Kidney (tissue), 22 donors: ENCODE data around the gene DNAH6. TPM values are rescaled to one million over a fixed set of nuclear protein-coding genes. Genes with fewer than 3 reads are reported as not detected.
"Not testable (repeated sequence)": the region's sequence is repeated elsewhere in the genome, so short reads cannot be mapped to it uniquely, and the experiment has no call there.

Source experiments
- DNase-seq, 5 donors: peaks; one replicate each; pipeline ENCODE4 v3.0.0-alpha.2; 2013 to 2020
- FAIRE-seq: peaks from 2 replicates; lab custom pipeline; 2012; peaks lifted over from hg19 to GRCh38; lab: Jason Lieb, UNC
- H3K27ac ChIP-seq, 2 donors: one replicate each; pipeline ENCODE4 v1.7.0; 2013; ENCODE audit warnings: low read depth in 2 of 2, low read length in 2 of 2, inconsistent platforms in 1 of 2
- H3K27me3 ChIP-seq: one replicate; pipeline ENCODE4 v1.7.1; 2013; ENCODE audit warnings: low read length, inconsistent platforms; ENCODE audit not compliant: control insufficient read depth, insufficient read depth
- H3K36me3 ChIP-seq, 3 donors: one replicate each; pipeline versions ENCODE4 v1.7.0 to v1.7.1; 2013; ENCODE audit warnings: low read length in 3 of 3, control low read depth in 1 of 3, inconsistent platforms in 1 of 3; ENCODE audit not compliant: insufficient read depth in 3 of 3, control insufficient read depth in 2 of 3
- H3K4me1 ChIP-seq, 3 donors: one replicate each; pipeline versions ENCODE4 v1.7.0 to v1.7.1; 2013; ENCODE audit warnings: low read length in 3 of 3, inconsistent platforms in 1 of 3, low read depth in 1 of 3; ENCODE audit not compliant: control insufficient read depth in 2 of 3, insufficient read depth in 2 of 3
- H3K4me3 ChIP-seq, 3 donors: one replicate each; pipeline versions ENCODE4 v1.7.0 to v1.8.1; 2013; ENCODE audit warnings: low read length in 3 of 3, control low read depth in 1 of 3, inconsistent platforms in 1 of 3
- H3K9ac ChIP-seq, 3 donors: one replicate each; pipeline versions ENCODE4 v1.7.0 to v1.7.1; 2013; ENCODE audit warnings: low read length in 3 of 3, control low read depth in 1 of 3, inconsistent platforms in 1 of 3
- H3K9me3 ChIP-seq, 3 donors: one replicate each; pipeline versions ENCODE4 v1.7.0 to v1.7.1; 2013; ENCODE audit warnings: low read length in 3 of 3, control low read depth in 1 of 3, inconsistent platforms in 1 of 3; ENCODE audit not compliant: control insufficient read depth in 2 of 3, insufficient read depth in 1 of 3
- CTCF ChIP-seq: IDR thresholded peaks from 3 replicates; pipeline ENCODE4 v1.5.1; 2012; ENCODE audit warnings: mild to moderate bottlenecking, moderate library complexity, borderline replicate concordance; ENCODE audit not compliant: insufficient read depth; ENCODE audit errors: extremely low read depth
- intact Hi-C: fragments of 100-400 bp; cut with DNase I; formaldehyde crosslinking; loops from one replicate; pipeline ENCODE4 v1.11.1; 2022
- long read RNA-seq, 10 donors: library from polyadenylated mRNA in 1 of 10; unstranded in 1 of 10; transcript quantifications; one replicate each; pipeline ENCODE4 v2.0.0 and lab custom pipeline, GENCODE V29; 2021 to 2026
- polyA plus RNA-seq: library from polyadenylated mRNA; stranded (reverse); fragments of 350-450 nt; fragmentation: Illumina TruSeq; extraction: RNeasy Lipid Tissue Mini Kit (QIAGEN cat#74804); gene quantifications from one replicate; pipeline ENCODE4 v1.2.3, GENCODE V29; 2014; ENCODE audit warnings: low read depth, low replicate concordance; ENCODE audit not compliant: insufficient read depth
- total RNA-seq: library from RNA; stranded (reverse); fragmentation: NEBNext Ultra II Directional; extraction: Animal tissue kit (Norgen Biotek cat#: 25700); gene quantifications from one replicate; pipeline ENCODE4 v1.2.1, GENCODE V29; 2021
- donor health status: control.
- donor health status: control.
- donor health status: control.
- donor health status: control.
- donor health status: control.
- donor health status: DM: yes; HTN: yes; CAD: no.
- donor health status: Normal renal cell carcinoma (clear cell type).

The DNAH6 gene
- total RNA-seq (4.6 TPM), polyA plus RNA-seq (0.34 TPM)
- long read RNA-seq, donor 1: 0 reads
- long read RNA-seq, donor 2: 0 reads
- long read RNA-seq, donor 3: 0 reads
- long read RNA-seq, donor 4: 0 reads
- long read RNA-seq, donor 5: 0 reads
- long read RNA-seq, donor 6: 0 reads
- long read RNA-seq, donor 7: 0 reads
- long read RNA-seq, donor 8: 0 reads
- long read RNA-seq, donor 9: 0 reads
- long read RNA-seq, donor 10: 0 reads

GRCh38 chr2:84516234-84516986 lies at the start of gene DNAH6:
TSS of gene DNAH6 (plus strand) at chr2:84516498. CDS start at chr2:84517827, 1,329 bp downstream.
- Histone ChIP-seq H3K4me1 (peaks cover 0 to 4% (median 0%) of the 10 kb centered on the region in 3 donors), H3K36me3 (no peaks in the 10 kb centered on the region), H3K27ac (no peak within 1 kb of the TSS), H3K9ac (peak within 1 kb of the TSS in 2 of 3 donors; percentile 41 to 79), H3K9me3 (no peaks in the 10 kb centered on the region), H3K4me3 (peak within 1 kb of the TSS; percentile 61 to 87 (median 76)), H3K27me3 (no peaks in the 10 kb centered on the region)
- intact Hi-C loops: no loop called here
- no peak for TF ChIP-seq CTCF
- FAIRE-seq: peak; percentile 96
- DNase-seq: peak; percentile 94 to 99 (median 97)

GRCh38 chr2:84467389-84467788 lies 48.9 kb upstream of the DNAH6 start:
- DNase-seq (no peak), FAIRE-seq (no peak)
- no peaks in the 10 kb centered on the region for H3K27me3 ChIP-seq
- no peak overlapping the region for H3K4me3 ChIP-seq
- no peak for TF ChIP-seq CTCF
- no peak overlapping the region for H3K9ac ChIP-seq
- intact Hi-C loops: no loop called here
- H3K4me1 ChIP-seq: peaks cover 0 to 5% (median 2%) of the 10 kb centered on the region in 3 donors
- H3K9me3 ChIP-seq: peaks cover 0 to 9% (median 0%) of the 10 kb centered on the region in 3 donors
- H3K36me3 ChIP-seq: no peaks in the 10 kb centered on the region
- no peak overlapping the region for H3K27ac ChIP-seq

GRCh38 chr2:84472423-84472822 lies 43.9 kb upstream of the DNAH6 start:
- FAIRE-seq, DNase-seq, H3K27ac ChIP-seq, H3K36me3 ChIP-seq, intact Hi-C loops, H3K27me3 ChIP-seq, H3K9ac ChIP-seq: not testable (repeated sequence)
- Histone ChIP-seq H3K4me3 (peak overlapping the region in 1 of 3 donors; percentile 8), H3K4me1 (peaks cover 0 to 22% (median 7%) of the 10 kb centered on the region in 3 donors), H3K9me3 (peaks cover 0 to 13% (median 0%) of the 10 kb centered on the region in 3 donors)
